Panc1 (cell line): ENCODE data around the gene ZNG1A.

Experiments used
- CTCF ChIP-seq: fragments of 450-650 bp; IDR thresholded peaks from 2 replicates; pipeline ENCODE4 v1.5.1; 2017; ENCODE audit warnings: mild to moderate bottlenecking
- POLR2AphosphoS5 ChIP-seq: IDR thresholded peaks from 2 replicates; pipeline ENCODE4 v1.6.1; 2012; ENCODE audit warnings: mild to moderate bottlenecking, low read depth, low read length, moderate library complexity
- REST ChIP-seq, 2 experiments: IDR thresholded peaks; 2 replicates each; pipeline ENCODE4 v1.6.1; 2011 to 2012; ENCODE audit warnings: low read depth in 2 of 2, control low read depth in 1 of 2, low read length in 1 of 2, mild to moderate bottlenecking in 1 of 2, moderate library complexity in 1 of 2; ENCODE audit not compliant: insufficient read depth in 1 of 2
- SIN3A ChIP-seq: IDR thresholded peaks from 2 replicates; pipeline ENCODE4 v1.6.1; 2012; ENCODE audit warnings: low read depth, mild to moderate bottlenecking, low read length, moderate library complexity, borderline replicate concordance; ENCODE audit not compliant: insufficient read depth

GRCh38 chr9:216866-217265 lies 38.0 kb upstream of the ZNG1A start:
- no peak for TF ChIP-seq CTCF
- TF ChIP-seq SIN3A = no peak
- no peak for TF ChIP-seq POLR2AphosphoS5
- no peak for TF ChIP-seq REST (IDR thresholded peaks at IDR 0.05; ENCODE audit: insufficient read depth in 1 of 2, low read depth in 2 of 2, low read length in 1 of 2)
